Ascending aorta (tissue), 2 donors: ENCODE results near the gene ZNF333. TPM values are rescaled to one million over a fixed set of nuclear protein-coding genes. Genes with fewer than 3 reads are reported as not detected.

ENCODE experiments used
- DNase-seq, 2 donors: peaks; one replicate each; pipeline ENCODE4 v3.0.0-alpha.2; 2019; ENCODE audit warnings: low spot score in 2 of 2
- H3K27ac ChIP-seq, 2 donors: fragments of 200-600 bp; sonication (generic); one replicate each; pipeline ENCODE4 v1.5.1; 2016 to 2017; ENCODE audit warnings: mild to moderate bottlenecking in 1 of 2
- H3K27me3 ChIP-seq: fragments of 200-600 bp; sonication (generic); one replicate; pipeline ENCODE4 v1.5.1; 2017
- H3K36me3 ChIP-seq, 2 donors: fragments of 200-600 bp; sonication (generic); one replicate each; pipeline ENCODE4 v1.5.1; 2016
- H3K4me1 ChIP-seq, 2 donors: fragments of 200-600 bp; sonication (generic); one replicate each; pipeline ENCODE4 v1.5.1; 2016 to 2017; ENCODE audit warnings: mild to moderate bottlenecking in 1 of 2
- H3K4me3 ChIP-seq, 2 donors: fragments of 200-600 bp; sonication (generic); one replicate each; pipeline ENCODE4 v1.5.1; 2016 to 2017; ENCODE audit warnings: mild to moderate bottlenecking in 1 of 2
- H3K9me3 ChIP-seq, 2 donors: fragments of 200-600 bp; sonication (generic); one replicate each; pipeline ENCODE4 v1.5.1; 2016
- CTCF ChIP-seq, 3 experiments: fragments of 200-600 bp in 2 of 3; fragments of 450-650 bp in 1 of 3; sonication (generic) in 2 of 3; IDR thresholded peaks; one replicate each; pipeline ENCODE4 v1.5.1; 2016 to 2019; ENCODE audit warnings: antibody characterized with exemption in 3 of 3, mild to moderate bottlenecking in 1 of 3, moderate library complexity in 1 of 3
- intact Hi-C: fragments of 100-400 bp; cut with DNase I; formaldehyde crosslinking; loops from one replicate; pipeline ENCODE4 v1.15.1; 2023
- total RNA-seq: library from RNA; depleted of rRNA; stranded (reverse); fragments of >200 nt; gene quantifications from one replicate; pipeline ENCODE4 v1.1.0, GENCODE V29; 2016

ZNF333 gene
- total RNA-seq, 1 donor from 2014 or later = 33.7 TPM

GRCh38 chr19:14767466-14767971 lies 77.7 kb downstream of the ZNF333 start:
- H3K27me3 ChIP-seq = no peaks in the 10 kb centered on the region
- no peaks in the 10 kb centered on the region for H3K36me3 ChIP-seq
- no peak overlapping the region for H3K4me3 ChIP-seq
- no peak overlapping the region for H3K27ac ChIP-seq
- DNase-seq = peak in 1 of 2 donors; percentile 12
- TF ChIP-seq CTCF (IDR thresholded peaks at IDR 0.05) = no peak
- H3K9me3 ChIP-seq = no peaks in the 10 kb centered on the region
- no peaks in the 10 kb centered on the region for H3K4me1 ChIP-seq
- intact Hi-C loops = no loop called here

GRCh38 chr19:14768001-14768400 lies 78.2 kb downstream of the ZNF333 start:
- intact Hi-C loops = no loop called here
- DNase-seq = no peak

GRCh38 chr19:14769201-14769600 lies 79.4 kb downstream of the ZNF333 start:
- Histone ChIP-seq H3K36me3 (no peaks in the 10 kb centered on the region), H3K9me3 (no peaks in the 10 kb centered on the region), H3K4me3 (no peak overlapping the region), H3K27me3 (no peaks in the 10 kb centered on the region), H3K4me1 (no peaks in the 10 kb centered on the region), H3K27ac (no peak overlapping the region)
- intact Hi-C loops = no loop called here
- no peak for TF ChIP-seq CTCF (IDR thresholded peaks at IDR 0.05)
- DNase-seq = peak in 1 of 2 donors; percentile 28

More at GRCh38 chr19:14768001-14768400, 78.2 kb downstream of the ZNF333 start:
- Histone ChIP-seq H3K4me1 (no peaks in the 10 kb centered on the region), H3K27ac (no peak overlapping the region), H3K4me3 (no peak overlapping the region), H3K36me3 (no peaks in the 10 kb centered on the region), H3K27me3 (no peaks in the 10 kb centered on the region), H3K9me3 (no peaks in the 10 kb centered on the region)
- no peak for TF ChIP-seq CTCF (IDR thresholded peaks at IDR 0.05)

GRCh38 chr19:14770136-14770535 lies 80.3 kb downstream of the ZNF333 start:
- DNase-seq = no peak
- Histone ChIP-seq H3K27me3 (no peaks in the 10 kb centered on the region), H3K36me3 (no peaks in the 10 kb centered on the region), H3K4me1 (no peaks in the 10 kb centered on the region), H3K9me3 (no peaks in the 10 kb centered on the region), H3K27ac (no peak overlapping the region), H3K4me3 (no peak overlapping the region)
- intact Hi-C loops = no loop called here
- no peak for TF ChIP-seq CTCF (IDR thresholded peaks at IDR 0.05)

- DNase-seq = peak in 1 of 2 donors; percentile 51
Measured at GRCh38 chr19:14770944-14771839, 81.3 kb downstream of the ZNF333 start.

More at GRCh38 chr19:14770944-14771839, 81.3 kb downstream of the ZNF333 start:
- Histone ChIP-seq H3K36me3 (no peaks in the 10 kb centered on the region), H3K9me3 (no peaks in the 10 kb centered on the region), H3K4me1 (no peaks in the 10 kb centered on the region), H3K27ac (no peak overlapping the region), H3K4me3 (no peak overlapping the region), H3K27me3 (no peaks in the 10 kb centered on the region)
- no peak for TF ChIP-seq CTCF (IDR thresholded peaks at IDR 0.05)
- intact Hi-C loops = no loop called here
